H1 (cell line): ENCODE measurements around the gene PDZD2. TPM values are rescaled to one million over a fixed set of nuclear protein-coding genes. Genes with fewer than 3 reads are reported as not detected.

Experiments
- polyA plus RNA-seq, 7 experiments: library from polyadenylated mRNA; depleted of rRNA in 3 of 7; stranded (reverse) in 5 of 7; unstranded in 2 of 7; fragments of >200 nt in 5 of 7; fragments of 200-250 nt in 2 of 7; gene quantifications; 1 replicate in 5 of 7; 2 replicates in 1 of 7; 4 replicates in 1 of 7; pipeline versions ENCODE4 v1.2.1 to v1.2.3, GENCODE V29; 2011 to 2013; ENCODE audit warnings: missing spikeins in 2 of 7, mixed read lengths in 2 of 7
- total RNA-seq: library from RNA; stranded (reverse); fragmentation: NEBNext Ultra II Directional; extraction: Animal tissue kit (Norgen Biotek cat#: 25700); gene quantifications from 2 replicates; pipeline ENCODE4 v1.2.1, GENCODE V29; 2021
- TF ChIP-seq, protein P1 (sequence below), 3 experiments: IDR thresholded peaks; 1 replicate in 2 of 3; 2 replicates in 1 of 3; pipeline versions ENCODE4 v1.5.1 to v1.6.1; 2011; ENCODE audit warnings: low read length in 3 of 3, mild to moderate bottlenecking in 3 of 3, inconsistent platforms in 2 of 3, low read depth in 1 of 3, moderate library complexity in 1 of 3; ENCODE audit not compliant: insufficient read depth in 1 of 3; ENCODE audit errors: control extremely low read depth in 1 of 3

Gene PDZD2
- total and polyA plus RNA-seq, 2 of the 8 experiments (the other 6 are each of a cell fraction or from before 2014, with no cell fraction given): 1.2 to 6.8 TPM

DNA sequence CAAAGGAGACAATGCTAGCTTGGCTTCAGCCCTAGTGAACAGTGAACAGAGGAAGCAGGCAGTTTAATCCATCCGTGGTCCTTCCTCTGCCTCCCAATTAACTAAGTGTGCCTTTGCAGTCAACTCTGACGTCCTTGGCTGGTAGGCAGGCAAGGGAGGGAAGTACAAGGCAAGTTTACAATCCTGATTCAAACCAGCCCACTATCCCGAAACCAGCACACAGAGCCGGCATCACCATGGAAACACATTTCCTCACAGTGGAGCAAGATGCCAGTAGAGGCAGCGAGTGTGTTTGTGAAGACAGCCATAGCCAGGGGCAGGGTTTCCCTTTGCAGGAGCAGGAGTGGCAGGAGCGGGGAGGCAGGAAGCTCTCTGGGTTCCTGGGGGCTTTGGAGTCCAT is 461.3 kb downstream of the PDZD2 start (continued):
- TF ChIP-seq, protein P1, sequence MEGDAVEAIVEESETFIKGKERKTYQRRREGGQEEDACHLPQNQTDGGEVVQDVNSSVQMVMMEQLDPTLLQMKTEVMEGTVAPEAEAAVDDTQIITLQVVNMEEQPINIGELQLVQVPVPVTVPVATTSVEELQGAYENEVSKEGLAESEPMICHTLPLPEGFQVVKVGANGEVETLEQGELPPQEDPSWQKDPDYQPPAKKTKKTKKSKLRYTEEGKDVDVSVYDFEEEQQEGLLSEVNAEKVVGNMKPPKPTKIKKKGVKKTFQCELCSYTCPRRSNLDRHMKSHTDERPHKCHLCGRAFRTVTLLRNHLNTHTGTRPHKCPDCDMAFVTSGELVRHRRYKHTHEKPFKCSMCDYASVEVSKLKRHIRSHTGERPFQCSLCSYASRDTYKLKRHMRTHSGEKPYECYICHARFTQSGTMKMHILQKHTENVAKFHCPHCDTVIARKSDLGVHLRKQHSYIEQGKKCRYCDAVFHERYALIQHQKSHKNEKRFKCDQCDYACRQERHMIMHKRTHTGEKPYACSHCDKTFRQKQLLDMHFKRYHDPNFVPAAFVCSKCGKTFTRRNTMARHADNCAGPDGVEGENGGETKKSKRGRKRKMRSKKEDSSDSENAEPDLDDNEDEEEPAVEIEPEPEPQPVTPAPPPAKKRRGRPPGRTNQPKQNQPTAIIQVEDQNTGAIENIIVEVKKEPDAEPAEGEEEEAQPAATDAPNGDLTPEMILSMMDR (IDR thresholded peaks at IDR 0.05; ENCODE audit: control extremely low read depth in 1 of 3, insufficient read depth in 1 of 3, low read depth in 1 of 3, low read length in 3 of 3): no peak
